ENCODE measurements around the gene GPRIN3.

The GPRIN3 gene

GRCh38 chr4:89308161-89308500, 531 bp upstream of the GPRIN3 start:
- H3K9me3 ChIP-seq (ENCODE audit: severe bottlenecking): no peaks in the 10 kb centered on the region
- no peaks in the 10 kb centered on the region for H3K4me1 ChIP-seq (ENCODE audit: insufficient read depth, poor library complexity, severe bottlenecking)
- DNase-seq (ENCODE audit: low spot score) (no peak), ATAC-seq (ENCODE audit: low read depth) (peak; percentile 8; the same call in 1 of the 3 replicates)
- H3K27me3 ChIP-seq (ENCODE audit: insufficient read depth, poor library complexity, severe bottlenecking): peaks cover 6% of the 10 kb centered on the region
- TF ChIP-seq CTCF (IDR thresholded peaks at IDR 0.05; ENCODE audit: poor library complexity, severe bottlenecking): no peak
- H3K4me3 ChIP-seq (ENCODE audit: severe bottlenecking): peak overlapping the region; percentile 25
- no peak overlapping the region for H3K27ac ChIP-seq (ENCODE audit: poor library complexity, severe bottlenecking)
- H3K36me3 ChIP-seq (ENCODE audit: low read depth): no peaks in the 10 kb centered on the region

GRCh38 chr4:89307178-89307445, 488 bp downstream of the GPRIN3 start:
- no peak for TF ChIP-seq CTCF (IDR thresholded peaks at IDR 0.05; ENCODE audit: poor library complexity, severe bottlenecking)
- ATAC-seq (ENCODE audit: low read depth) (no peak), DNase-seq (ENCODE audit: low spot score) (no peak)
- H3K27me3 ChIP-seq (ENCODE audit: insufficient read depth, poor library complexity, severe bottlenecking): peaks cover 6% of the 10 kb centered on the region
- H3K4me1 ChIP-seq (ENCODE audit: insufficient read depth, poor library complexity, severe bottlenecking): no peaks in the 10 kb centered on the region
- no peaks in the 10 kb centered on the region for H3K36me3 ChIP-seq (ENCODE audit: low read depth)
- H3K9me3 ChIP-seq (ENCODE audit: severe bottlenecking): no peaks in the 10 kb centered on the region
- no peak overlapping the region for H3K4me3 ChIP-seq (ENCODE audit: severe bottlenecking)
- no peak overlapping the region for H3K27ac ChIP-seq (ENCODE audit: poor library complexity, severe bottlenecking)

- Histone ChIP-seq H3K9me3 (ENCODE audit: severe bottlenecking) (no peaks in the 10 kb centered on the region), H3K4me3 (ENCODE audit: severe bottlenecking) (no peak overlapping the region), H3K27ac (ENCODE audit: poor library complexity, severe bottlenecking) (no peak overlapping the region), H3K36me3 (ENCODE audit: low read depth) (no peaks in the 10 kb centered on the region), H3K4me1 (ENCODE audit: insufficient read depth, poor library complexity, severe bottlenecking) (no peaks in the 10 kb centered on the region), H3K27me3 (ENCODE audit: insufficient read depth, poor library complexity, severe bottlenecking) (peaks cover 6% of the 10 kb centered on the region)
- no peak for DNase-seq (ENCODE audit: low spot score)
- no peak for TF ChIP-seq CTCF (IDR thresholded peaks at IDR 0.05; ENCODE audit: poor library complexity, severe bottlenecking)
- ATAC-seq (ENCODE audit: low read depth): no peak
Observed at GRCh38 chr4:89306486-89307177, 968 bp downstream of the GPRIN3 start.

- Histone ChIP-seq H3K4me1 (ENCODE audit: insufficient read depth, poor library complexity, severe bottlenecking) (no peaks in the 10 kb centered on the region), H3K4me3 (ENCODE audit: severe bottlenecking) (no peak overlapping the region), H3K36me3 (ENCODE audit: low read depth) (no peaks in the 10 kb centered on the region), H3K27me3 (ENCODE audit: insufficient read depth, poor library complexity, severe bottlenecking) (peaks cover 6% of the 10 kb centered on the region), H3K27ac (ENCODE audit: poor library complexity, severe bottlenecking) (no peak overlapping the region), H3K9me3 (ENCODE audit: severe bottlenecking) (no peaks in the 10 kb centered on the region)
- no peak for TF ChIP-seq CTCF (IDR thresholded peaks at IDR 0.05; ENCODE audit: poor library complexity, severe bottlenecking)
- no peak for ATAC-seq (ENCODE audit: low read depth)
- DNase-seq (ENCODE audit: low spot score): no peak
Observed at GRCh38 chr4:89305712-89306437, 1.7 kb downstream of the GPRIN3 start.

GRCh38 chr4:89305028-89305427, 2.6 kb downstream of the GPRIN3 start:
- Histone ChIP-seq H3K36me3 (ENCODE audit: low read depth) (no peaks in the 10 kb centered on the region), H3K9me3 (ENCODE audit: severe bottlenecking) (no peaks in the 10 kb centered on the region), H3K27ac (ENCODE audit: poor library complexity, severe bottlenecking) (no peak overlapping the region), H3K27me3 (ENCODE audit: insufficient read depth, poor library complexity, severe bottlenecking) (peaks cover 6% of the 10 kb centered on the region), H3K4me3 (ENCODE audit: severe bottlenecking) (no peak overlapping the region), H3K4me1 (ENCODE audit: insufficient read depth, poor library complexity, severe bottlenecking) (no peaks in the 10 kb centered on the region)
- ATAC-seq (ENCODE audit: low read depth): no peak
- TF ChIP-seq CTCF (IDR thresholded peaks at IDR 0.05; ENCODE audit: poor library complexity, severe bottlenecking): no peak
- DNase-seq (ENCODE audit: low spot score): no peak

Data from RWPE2 (cell line).